K562 (cell line): ENCODE results near the gene TDRD3. TPM values are rescaled to one million over a fixed set of nuclear protein-coding genes. Genes with fewer than 3 reads are reported as not detected.

Source experiments
- ATAC-seq: fragments of 200-7000 bp; cut with Tn5 transposase; 3 replicates; pipeline ENCODE4 v1.9.1; 2020; ENCODE audit warnings: moderate library complexity
- BruUV-seq: library from RNA; stranded (reverse); fragments of 400-500 nt; replicated peaks from 2 replicates; lab custom pipeline; 2021; lab: Mats Ljungman, UMichigan
- CTCF ChIA-PET: fragments of 300-600 bp; formaldehyde crosslinking; extraction: SDS; loops from one replicate; lab custom pipeline; 2021; ENCODE audit warnings: low intra/inter-chr PET ratio; lab: Yijun Ruan, JAX
- POLR2A ChIA-PET: fragments of 300-600, 350-650 bp; sonication (Branson Sonifier 250); formaldehyde crosslinking; extraction: SDS; loops from one replicate; lab custom pipeline; 2021; ENCODE audit warnings: antibody characterized with exemption, inconsistent platforms; lab: Yijun Ruan, JAX
- DNase-seq, 4 experiments: peaks; one replicate each; pipeline versions ENCODE4 v3.0.0 to v3.0.0-alpha.2; 2011 to 2018; ENCODE audit warnings: low spot score in 3 of 4, mixed read lengths in 3 of 4; ENCODE audit errors: extremely low read depth in 1 of 4
- FAIRE-seq: peaks from 2 replicates; lab custom pipeline; 2011; peaks lifted over from hg19 to GRCh38; lab: Jason Lieb, UNC
- H2AFZ ChIP-seq: 2 replicates; pipeline ENCODE4 v1.6.0; 2011; ENCODE audit warnings: low read depth, low read length, control low read depth, inconsistent platforms
- H3K27ac ChIP-seq: fragments of 200-600 bp; 3 replicates; pipeline ENCODE4 v1.8.0; 2011; ENCODE audit warnings: low read depth, mild to moderate bottlenecking, control low read depth, inconsistent platforms, low read length, moderate library complexity, mixed read lengths; ENCODE audit errors: extremely low read depth
- H3K27me3 ChIP-seq, 2 experiments: fragments of 300-600 bp in 1 of 2; 2 replicates in 1 of 2; 3 replicates in 1 of 2; pipeline versions ENCODE4 v1.6.0 to v1.8.0; 2011; ENCODE audit warnings: inconsistent platforms in 2 of 2, low read length in 2 of 2, mild to moderate bottlenecking in 1 of 2, mixed read lengths in 1 of 2, moderate library complexity in 1 of 2; ENCODE audit not compliant: control insufficient read depth in 2 of 2, insufficient read depth in 2 of 2
- H3K36me3 ChIP-seq: fragments of 300-600 bp; 3 replicates; pipeline ENCODE4 v1.8.0; 2011; ENCODE audit warnings: mild to moderate bottlenecking, low read length, inconsistent platforms; ENCODE audit not compliant: control insufficient read depth, insufficient read depth
- H3K4me1 ChIP-seq, 2 experiments: fragments of 200-600 bp in 1 of 2; replicated peaks in 1 of 2; 2 replicates in 1 of 2; 3 replicates in 1 of 2; pipeline versions ENCODE4 v1.5.1 to v1.8.0; 2011; ENCODE audit warnings: inconsistent platforms in 2 of 2, low read length in 2 of 2, mild to moderate bottlenecking in 1 of 2, mixed read lengths in 1 of 2, moderate library complexity in 1 of 2; ENCODE audit not compliant: control insufficient read depth in 2 of 2, insufficient read depth in 2 of 2
- H3K4me2 ChIP-seq: 2 replicates; pipeline ENCODE4 v1.6.1; 2011; ENCODE audit warnings: low read length, control low read depth, inconsistent platforms, mixed read lengths; ENCODE audit not compliant: insufficient read depth
- H3K4me3 ChIP-seq: fragments of 200-600 bp; sonication (generic), shearing (Covaris generic); 2 replicates; pipeline ENCODE4 v1.5.1; 2016; ENCODE audit warnings: control low read depth, inconsistent platforms
- H3K79me2 ChIP-seq: fragments of 200-600 bp; 3 replicates; pipeline ENCODE4 v1.8.0; 2011; ENCODE audit warnings: low read length, inconsistent platforms; ENCODE audit not compliant: control insufficient read depth, insufficient read depth
- H3K9ac ChIP-seq, 2 experiments: 2 replicates each; pipeline versions ENCODE4 v1.6.0 to v1.6.1; 2011; ENCODE audit warnings: low read depth in 2 of 2, low read length in 2 of 2, control low read depth in 1 of 2, inconsistent platforms in 1 of 2, mild to moderate bottlenecking in 1 of 2, mixed read lengths in 1 of 2; ENCODE audit not compliant: insufficient read depth in 1 of 2
- H3K9me1 ChIP-seq: one replicate; pipeline ENCODE4 v1.6.0; 2011; ENCODE audit warnings: inconsistent platforms, mild to moderate bottlenecking, low read length, moderate library complexity; ENCODE audit not compliant: control insufficient read depth, insufficient read depth
- H3K9me3 ChIP-seq: replicated peaks from 2 replicates; pipeline ENCODE4 v1.5.1; 2011; ENCODE audit warnings: low read depth, low read length, inconsistent platforms; ENCODE audit not compliant: control insufficient read depth, insufficient read depth
- H4K20me1 ChIP-seq: replicated peaks from 2 replicates; pipeline ENCODE4 v1.6.1; 2011; ENCODE audit warnings: low read length, inconsistent platforms, mixed read lengths; ENCODE audit not compliant: control insufficient read depth, insufficient read depth
- BRD9 ChIP-seq: fragments of 450-650 bp; IDR thresholded peaks from 2 replicates; pipeline ENCODE4 v1.6.1; 2018; ENCODE audit warnings: low read depth; ENCODE audit not compliant: partially characterized antibody
- BRF1 ChIP-seq: IDR thresholded peaks from 3 replicates; pipeline ENCODE4 v1.6.1; 2011; ENCODE audit warnings: borderline replicate concordance, mild to moderate bottlenecking; ENCODE audit not compliant: insufficient read length; ENCODE audit errors: extremely low read depth
- ETS1 ChIP-seq: conservative IDR thresholded peaks from 2 replicates; pipeline ENCODE4 v1.6.1; 2011; ENCODE audit warnings: low read depth, mild to moderate bottlenecking, low read length; ENCODE audit not compliant: control insufficient read depth
- FOXA1 ChIP-seq: fragments of 450-650 bp; IDR thresholded peaks from 2 replicates; pipeline ENCODE4 v1.6.1; 2016; ENCODE audit warnings: mild to moderate bottlenecking, borderline replicate concordance
- GABPA ChIP-seq: fragments of 200-800 bp; sonication (Bioruptor generic); conservative IDR thresholded peaks from 2 replicates; pipeline ENCODE4 v1.6.1; 2016; ENCODE audit warnings: low read depth, missing genetic modification characterization, missing compliant biosample characterization
- HMG20A ChIP-seq: fragments of 450-650 bp; formaldehyde crosslinking; conservative IDR thresholded peaks from 2 replicates; pipeline ENCODE4 v1.4.0; 2020; ENCODE audit warnings: mild to moderate bottlenecking, mixed read lengths
- KDM1A ChIP-seq, 2 experiments: fragments of 450-650 bp; IDR thresholded peaks; 2 replicates each; pipeline ENCODE4 v1.6.1; 2016; ENCODE audit warnings: mild to moderate bottlenecking in 2 of 2
- MEF2D ChIP-seq: conservative IDR thresholded peaks from 2 replicates; pipeline ENCODE4 v1.6.1; 2016; ENCODE audit warnings: low read depth, missing genetic modification characterization, missing compliant biosample characterization
- NKRF ChIP-seq: fragments of 450-650 bp; IDR thresholded peaks from 2 replicates; pipeline ENCODE4 v1.6.1; 2016; ENCODE audit warnings: borderline replicate concordance
- NR3C1 ChIP-seq: sonication (generic); formaldehyde crosslinking; IDR thresholded peaks from 2 replicates; pipeline ENCODE4 v1.8.1; 2022; ENCODE audit warnings: missing genetic modification reagents
- PCBP2 ChIP-seq: fragments of 200-400 bp; formaldehyde crosslinking; IDR thresholded peaks from 2 replicates; pipeline ENCODE4 v1.6.1; 2018; ENCODE audit warnings: low read length, low read depth, mild to moderate bottlenecking, moderate library complexity; ENCODE audit not compliant: poor library complexity, severe bottlenecking
- RBM14 ChIP-seq: fragments of 200-400 bp; formaldehyde crosslinking; IDR thresholded peaks from 2 replicates; pipeline ENCODE4 v1.6.1; 2018; ENCODE audit warnings: low read depth, mild to moderate bottlenecking, low read length, moderate library complexity, borderline replicate concordance; ENCODE audit not compliant: insufficient read depth
- TARDBP ChIP-seq: fragments of 450-650 bp; IDR thresholded peaks from 2 replicates; pipeline ENCODE4 v1.6.1; 2016
- TCF7L2 ChIP-seq: fragments of 150-350 bp; IDR thresholded peaks from 2 replicates; pipeline ENCODE4 v1.6.1; 2016; ENCODE audit warnings: low read depth, mild to moderate bottlenecking, low read length, moderate library complexity
- U2AF1 ChIP-seq: fragments of 200-400 bp; formaldehyde crosslinking; optimal IDR thresholded peaks from 2 replicates; pipeline ENCODE3; 2017; ENCODE audit warnings: mild to moderate bottlenecking, low read depth, low read length, moderate library complexity
- USF1 ChIP-seq: sonication (generic); formaldehyde crosslinking; IDR thresholded peaks from 2 replicates; pipeline ENCODE4 v1.9.0; 2022; ENCODE audit warnings: mild to moderate bottlenecking, missing genetic modification reagents
- ZBTB8A ChIP-seq: fragments of 450-650 bp; IDR thresholded peaks from 2 replicates; pipeline ENCODE4 v1.6.1; 2018; ENCODE audit warnings: mild to moderate bottlenecking, moderate library complexity; ENCODE audit not compliant: partially characterized antibody
- WGBS: fragments of 100-300 bp; shearing (Covaris generic); methylation state at CpG from one replicate; pipeline ENCODE4 v1.1.6; 2016; ENCODE audit warnings: low coverage, mixed read lengths; ENCODE audit not compliant: insufficient coverage; ENCODE audit errors: missing lambda C conversion rate; 5-methylcytosine and 5-hydroxymethylcytosine counted together
- in situ Hi-C: fragments of 300-500 bp; cut with MboI; formaldehyde crosslinking; loops from 4 replicates; pipeline ENCODE4 v1.15.0; 2018; ENCODE audit warnings: inconsistent platforms, mixed read lengths
- intact Hi-C: fragments of 100-400 bp; cut with micrococcal nuclease; formaldehyde crosslinking; loops from 2 replicates; pipeline ENCODE4 v1.14.2; 2022
- polyA plus RNA-seq, 8 experiments: library from polyadenylated mRNA; depleted of rRNA in 4 of 8; stranded (reverse) in 5 of 8; unstranded in 3 of 8; fragments of >200 nt; fragmentation: Nextera tagmentation in 2 of 8; fragmentation: Illumina TruSeq in 1 of 8; extraction: Ambion mirVana in 2 of 8; extraction: Trizol in 1 of 8; gene quantifications; 2 replicates each; pipeline versions ENCODE4 v1.2.1 to v1.2.3, GENCODE V29; 2011 to 2014; ENCODE audit warnings: inconsistent platforms in 1 of 8, missing spikeins in 1 of 8
- total RNA-seq, 7 experiments: library from RNA; depleted of rRNA in 6 of 7; stranded (reverse); fragments of >200 nt in 6 of 7; fragmentation: Illumina TruSeq in 2 of 7; extraction: Trizol in 2 of 7; gene quantifications; 2 replicates each; pipeline versions ENCODE4 v1.2.1 to v1.2.3, GENCODE V29; 2011 to 2021; ENCODE audit warnings: low replicate concordance in 1 of 7
- TF ChIP-seq, protein P1 (sequence below): fragments of 450-650 bp; IDR thresholded peaks from 2 replicates; pipeline ENCODE4 v1.6.1; 2016; ENCODE audit warnings: antibody characterized with exemption

The TDRD3 gene
- total and polyA plus RNA-seq, 9 of the 15 experiments (the other 6 are each of a cell fraction or from before 2014, with no cell fraction given): 3.6 to 16.4 (median 9.5) TPM

DNA sequence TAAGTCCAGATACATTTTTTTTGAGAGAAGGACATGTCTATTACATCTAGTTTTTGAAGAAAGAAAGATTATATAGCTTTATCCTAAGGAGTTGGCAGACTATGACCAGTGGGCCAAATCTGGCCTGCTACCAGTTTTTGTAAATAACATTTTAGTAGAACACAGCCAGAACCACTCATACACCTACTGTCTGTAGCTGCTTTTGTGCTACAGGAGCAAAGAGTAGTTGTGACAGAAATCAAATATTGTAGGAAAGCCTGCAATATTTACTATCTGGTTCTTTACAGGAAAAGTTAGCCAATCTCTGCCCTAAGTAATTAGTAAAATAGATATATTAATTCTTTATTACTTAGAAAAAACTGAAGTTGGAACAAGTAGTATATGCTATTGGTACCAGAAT, 17.2 kb downstream of the TDRD3 start (continued):
- TF ChIP-seq PCBP2: no peak
- no peak for TF ChIP-seq KDM1A (IDR thresholded peaks at IDR 0.05)
- TF ChIP-seq ZBTB8A: no peak
- no peak for TF ChIP-seq TCF7L2
- no peak for TF ChIP-seq TARDBP
- no peak for TF ChIP-seq HMG20A
- TF ChIP-seq BRF1: no peak
- no peak for TF ChIP-seq NR3C1 (CRISPR knock-in tag)

- intact Hi-C loops: no loop called here
- no peaks in the 10 kb centered on the region for H3K36me3 ChIP-seq
- H3K9me1 ChIP-seq: no peaks in the 10 kb centered on the region
- no peaks in the 10 kb centered on the region for H3K27me3 ChIP-seq
- no peak for DNase-seq
- no peaks in the 10 kb centered on the region for H3K4me1 ChIP-seq
- H3K79me2 ChIP-seq: peaks cover 4% of the 10 kb centered on the region; the same call in 2 of the 3 replicates
- FAIRE-seq: no peak
- no peak for ATAC-seq
- H2AFZ ChIP-seq: no peak overlapping the region
- no peak overlapping the region for H3K9ac ChIP-seq
- no peak overlapping the region for H3K27ac ChIP-seq
- POLR2A ChIA-PET: no interaction called here
- no peaks in the 10 kb centered on the region; the same call in 1 of the 2 replicates for H3K9me3 ChIP-seq
- CTCF ChIA-PET: no interaction called here
- H3K4me2 ChIP-seq: no peak overlapping the region
- H3K4me3 ChIP-seq: no peak overlapping the region
- no TSS peak for BruUV-seq
- H4K20me1 ChIP-seq: no peaks in the 10 kb centered on the region
- in situ Hi-C loops: no loop called here
- WGBS: 100% methylated on average over 1 of the region's 2 CpGs
- TF ChIP-seq FOXA1 (no peak), ETS1 (no peak), RBM14 (no peak), U2AF1 (no peak), NKRF (no peak), BRD9 (no peak), GABPA (tag) (no peak), MEF2D (no peak), USF1 (no peak)
- TF ChIP-seq, protein P1, sequence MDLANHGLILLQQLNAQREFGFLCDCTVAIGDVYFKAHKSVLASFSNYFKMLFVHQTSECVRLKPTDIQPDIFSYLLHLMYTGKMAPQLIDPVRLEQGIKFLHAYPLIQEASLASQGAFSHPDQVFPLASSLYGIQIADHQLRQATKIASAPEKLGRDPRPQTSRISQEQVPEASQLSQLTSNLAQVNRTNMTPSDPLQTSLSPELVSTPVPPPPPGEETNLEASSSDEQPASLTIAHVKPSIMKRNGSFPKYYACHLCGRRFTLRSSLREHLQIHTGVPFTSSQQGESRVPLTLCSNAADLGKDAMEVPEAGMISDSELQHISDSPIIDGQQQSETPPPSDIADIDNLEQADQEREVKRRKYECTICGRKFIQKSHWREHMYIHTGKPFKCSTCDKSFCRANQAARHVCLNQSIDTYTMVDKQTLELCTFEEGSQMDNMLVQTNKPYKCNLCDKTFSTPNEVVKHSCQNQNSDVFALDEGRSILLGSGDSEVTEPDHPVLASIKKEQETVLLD: no peak
Observed at GRCh38 chr13:60417734-60418133, 20.7 kb downstream of the TDRD3 start.
